Measurements from ENCODE around the gene MACF1.

MACF1 gene

DNA sequence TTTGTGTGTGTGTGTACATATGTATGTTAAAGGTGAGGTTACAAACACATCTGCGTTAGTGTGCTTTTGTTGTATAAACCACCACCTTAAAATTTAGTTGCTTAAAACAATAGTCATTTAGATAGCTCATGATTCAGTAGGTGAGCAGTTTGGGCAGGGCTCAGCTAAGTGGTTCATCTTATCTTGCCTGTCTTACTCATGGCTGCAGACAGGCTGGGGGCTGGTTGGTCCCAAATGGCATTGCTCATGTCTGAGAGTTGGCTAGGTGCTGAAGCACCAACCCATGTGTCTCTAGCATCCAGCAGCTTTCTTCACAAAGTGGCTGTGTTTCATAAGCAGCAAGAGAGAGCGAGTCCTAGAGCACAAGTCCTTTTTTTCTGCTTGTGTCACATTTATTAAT is 91.4 kb downstream of the MACF1 start:
- no peak for DNase-seq (ENCODE audit: low read depth in 2 of 2)

DNA sequence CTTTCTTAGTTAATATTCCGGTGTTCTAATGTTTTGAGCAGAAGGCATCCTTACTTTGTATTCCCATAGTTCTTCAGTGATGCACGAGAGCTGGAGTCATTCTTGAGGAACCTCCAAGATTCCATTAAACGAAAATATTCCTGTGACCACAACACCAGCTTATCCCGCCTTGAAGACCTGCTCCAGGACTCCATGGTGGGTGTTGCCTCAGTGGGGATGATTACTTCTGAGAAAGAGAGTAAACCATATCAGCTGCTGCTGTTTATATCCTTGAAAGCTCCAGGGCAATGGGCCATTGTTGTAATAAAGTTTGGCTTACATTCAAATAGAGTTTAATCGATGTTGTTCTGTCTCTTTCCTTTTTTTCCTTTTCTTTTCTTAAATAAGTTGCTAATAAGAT is 93.1 kb downstream of the MACF1 start:
- no peak for DNase-seq (ENCODE audit: low read depth in 2 of 2)

DNA sequence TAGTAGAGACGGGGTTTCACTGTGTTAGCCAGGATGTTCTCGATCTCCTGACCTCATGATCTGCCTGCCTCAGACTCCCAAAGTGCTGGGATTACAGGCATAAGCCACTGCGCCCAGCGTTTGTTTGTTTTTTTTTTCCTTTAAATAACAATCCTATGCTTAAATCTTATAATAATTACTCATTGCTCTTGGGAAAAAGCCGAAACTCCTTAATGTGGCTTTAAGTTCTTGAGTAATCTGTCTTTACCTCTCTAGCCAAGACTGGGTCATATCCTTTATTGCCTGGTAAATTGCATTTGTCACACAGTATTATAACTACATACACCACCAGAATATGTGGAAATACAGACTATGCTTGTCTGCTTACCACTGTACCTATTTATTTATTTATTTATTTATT is 97.1 kb downstream of the MACF1 start:
- DNase-seq (ENCODE audit: low read depth in 2 of 2): no peak

DNA sequence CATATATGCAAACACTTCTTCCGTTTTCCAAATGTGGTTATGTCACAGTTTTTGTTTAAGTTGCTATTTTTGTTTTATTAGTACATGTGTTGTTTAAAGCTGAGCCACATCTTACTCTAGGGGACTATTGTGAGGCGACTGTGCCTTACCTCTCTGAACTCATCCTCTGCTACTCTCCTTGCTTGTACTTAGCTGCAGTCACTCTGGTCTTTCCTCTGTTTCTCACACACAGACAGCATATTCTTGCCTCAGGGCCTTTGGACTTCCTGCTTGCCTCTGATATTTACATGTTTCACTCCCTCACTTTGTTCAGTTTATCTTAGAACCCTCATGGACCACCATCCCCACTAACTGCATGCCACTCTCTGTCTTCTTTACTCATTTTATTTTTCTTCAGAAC is 101.1 kb downstream of the MACF1 start:
- no peak for DNase-seq (ENCODE audit: low read depth in 2 of 2)

DNA sequence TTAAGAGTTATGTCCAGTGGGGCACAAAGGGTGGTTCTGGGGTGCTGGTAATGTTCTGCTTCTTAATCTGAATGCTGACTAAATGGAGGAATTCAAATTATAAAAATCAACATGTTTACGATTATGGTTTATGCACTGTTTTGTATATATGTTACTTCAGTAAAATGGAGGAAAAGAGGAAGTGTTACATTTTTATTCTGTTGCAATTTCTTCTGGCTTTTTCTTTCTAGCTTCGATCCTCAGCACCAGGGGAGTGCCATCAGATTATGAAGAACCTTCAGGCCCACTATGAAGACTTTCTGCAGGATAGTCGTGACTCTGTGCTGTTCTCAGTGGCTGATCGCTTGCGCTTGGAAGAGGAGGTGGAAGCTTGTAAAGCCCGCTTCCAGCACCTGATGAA is 105.5 kb downstream of the MACF1 start:
- DNase-seq (ENCODE audit: low read depth in 2 of 2): no peak

DNA sequence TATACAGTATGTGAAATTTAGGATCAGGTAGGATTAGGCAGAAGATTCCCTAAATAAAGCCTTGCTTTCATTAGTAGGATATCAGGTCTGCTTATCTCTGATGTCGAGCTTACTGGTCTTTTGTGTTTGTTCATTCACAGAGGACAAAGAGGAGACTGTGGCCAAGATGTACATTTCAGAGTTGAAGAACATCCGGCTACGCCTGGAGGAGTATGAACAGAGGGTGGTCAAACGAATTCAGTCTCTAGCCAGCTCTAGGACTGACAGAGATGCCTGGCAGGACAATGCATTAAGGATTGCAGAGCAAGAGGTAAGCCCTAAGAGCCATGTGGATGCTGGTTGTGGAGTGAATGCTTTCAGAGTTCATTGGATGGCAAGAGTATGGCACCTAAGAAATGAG is 106.2 kb downstream of the MACF1 start:
- DNase-seq (ENCODE audit: low read depth in 2 of 2): no peak

DNA sequence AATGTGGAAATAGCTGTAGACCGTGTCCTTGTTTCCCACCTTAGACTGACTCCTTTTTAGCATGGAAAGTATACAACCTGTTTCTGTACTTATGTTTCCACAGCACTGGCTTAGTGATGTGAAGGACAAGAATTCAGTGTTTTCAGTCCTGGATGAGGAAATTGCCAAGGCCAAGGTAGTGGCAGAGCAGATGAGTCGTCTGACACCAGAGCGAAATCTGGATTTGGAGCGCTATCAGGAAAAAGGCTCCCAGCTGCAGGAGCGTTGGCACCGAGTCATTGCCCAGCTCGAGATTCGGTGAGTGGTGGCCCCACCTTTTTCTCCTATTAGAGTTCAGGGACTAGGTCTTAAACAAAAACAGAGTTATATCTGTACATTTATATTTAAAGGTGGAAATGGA is 112.6 kb downstream of the MACF1 start:
- no peak for DNase-seq (ENCODE audit: low read depth in 2 of 2)

DNA sequence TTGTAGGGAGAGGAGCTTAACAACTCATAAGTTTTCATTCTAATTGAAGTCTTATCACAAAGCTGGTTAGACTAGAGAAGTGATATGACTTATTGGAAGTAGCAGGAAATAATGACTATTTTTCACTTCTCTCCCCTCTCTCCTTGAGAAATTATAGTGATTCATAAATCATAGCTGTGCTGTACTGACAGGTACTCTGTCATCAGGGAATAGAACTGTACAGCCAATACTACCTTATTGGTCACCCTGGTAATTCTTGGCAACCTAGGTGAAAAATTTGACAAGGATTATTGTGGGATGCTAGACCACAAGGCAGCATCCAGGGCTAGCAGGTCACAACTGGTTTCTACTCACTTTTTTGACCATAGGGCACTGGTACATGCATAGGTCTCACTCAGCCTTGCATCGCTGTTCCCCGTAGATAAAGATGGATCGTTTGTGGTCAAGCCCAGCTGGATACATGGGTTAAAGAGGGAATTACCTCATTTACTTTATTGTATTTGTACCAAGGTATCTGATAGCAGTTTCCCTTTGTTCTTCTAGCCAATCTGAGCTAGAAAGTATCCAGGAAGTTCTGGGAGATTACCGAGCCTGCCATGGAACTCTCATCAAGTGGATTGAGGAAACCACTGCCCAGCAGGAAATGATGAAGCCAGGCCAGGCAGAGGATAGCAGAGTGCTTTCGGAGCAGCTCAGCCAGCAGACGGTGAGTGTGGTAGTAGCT is 113.6 kb downstream of the MACF1 start:
- DNase-seq (ENCODE audit: low read depth in 2 of 2): no peak

DNA sequence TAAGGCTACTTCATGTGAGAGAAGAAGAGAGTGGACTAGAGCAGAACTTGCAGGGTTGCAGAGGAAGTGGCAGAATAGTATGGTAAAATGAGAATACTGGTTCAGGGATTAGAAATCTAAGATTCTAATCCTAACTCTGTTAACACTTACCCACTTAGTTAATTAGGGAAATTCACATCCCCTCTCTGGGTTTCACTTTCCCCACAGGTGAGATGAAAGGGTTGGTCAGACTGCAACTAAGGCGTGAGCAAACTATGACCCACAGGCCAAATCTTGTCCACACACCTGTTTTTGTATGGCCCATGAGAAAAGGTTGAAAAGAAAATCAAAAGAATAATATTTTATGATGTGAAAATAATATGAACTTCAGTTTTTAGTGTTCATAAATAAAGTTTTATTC is 117.5 kb downstream of the MACF1 start:
- no peak for DNase-seq (ENCODE audit: low read depth in 2 of 2)

DNA sequence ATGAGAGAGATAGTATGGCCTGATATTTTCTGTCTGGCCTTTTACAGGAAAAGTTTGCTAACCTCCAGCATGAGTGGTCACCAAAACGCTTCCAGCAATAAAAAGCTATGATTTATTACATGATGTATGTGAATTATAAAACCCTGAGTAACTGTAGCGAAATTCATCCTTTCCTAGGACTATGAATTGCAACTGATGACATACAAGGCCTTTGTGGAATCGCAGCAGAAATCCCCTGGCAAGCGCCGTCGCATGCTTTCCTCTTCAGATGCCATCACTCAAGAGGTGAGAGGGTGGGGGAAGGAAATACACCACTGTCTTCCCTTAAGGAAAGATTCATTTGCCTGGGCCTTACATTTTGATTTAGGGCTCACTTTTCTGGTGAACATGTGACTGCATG is 117.9 kb downstream of the MACF1 start:
- no peak for DNase-seq (ENCODE audit: low read depth in 2 of 2)

DNA sequence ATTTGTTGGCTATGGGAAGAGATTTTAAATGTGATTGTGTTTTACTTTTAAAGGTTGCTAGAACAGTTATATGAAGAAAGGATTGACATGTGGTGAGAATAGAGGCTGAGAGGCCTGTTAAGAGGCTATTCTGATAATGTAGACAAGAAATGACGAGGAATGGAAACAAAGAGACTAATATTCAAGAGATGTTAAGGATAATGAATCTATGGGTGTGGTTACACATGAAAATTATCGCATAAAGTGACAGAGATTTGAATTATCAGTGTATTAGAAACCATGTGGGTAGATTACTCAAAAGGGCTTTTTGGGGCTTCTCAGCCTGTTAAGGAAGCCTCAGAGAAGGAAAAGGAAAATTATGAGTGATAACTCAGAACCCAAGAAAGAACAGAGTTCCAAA is 120.4 kb downstream of the MACF1 start:
- no peak for DNase-seq (ENCODE audit: low read depth in 2 of 2)

DNA sequence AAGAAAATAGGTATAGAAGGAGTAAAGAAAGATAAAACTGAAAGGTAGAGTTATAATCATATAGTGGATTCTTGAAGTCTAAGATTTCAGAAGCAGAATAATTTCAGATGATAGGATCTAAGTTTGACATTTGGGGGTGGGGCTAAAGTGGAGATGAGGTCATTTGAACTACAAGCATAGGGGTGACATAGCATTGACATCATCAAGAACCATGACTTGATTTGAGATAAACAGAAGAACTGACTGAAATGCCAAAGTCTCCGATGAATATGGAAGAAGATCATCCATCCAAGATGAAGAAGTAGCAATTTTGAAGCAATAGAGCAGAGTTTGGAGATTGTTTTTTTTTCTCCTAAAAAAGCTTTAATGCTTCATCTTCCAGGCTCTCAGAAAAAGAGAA is 122.3 kb downstream of the MACF1 start:
- no peak for DNase-seq (ENCODE audit: low read depth in 2 of 2)

DNA sequence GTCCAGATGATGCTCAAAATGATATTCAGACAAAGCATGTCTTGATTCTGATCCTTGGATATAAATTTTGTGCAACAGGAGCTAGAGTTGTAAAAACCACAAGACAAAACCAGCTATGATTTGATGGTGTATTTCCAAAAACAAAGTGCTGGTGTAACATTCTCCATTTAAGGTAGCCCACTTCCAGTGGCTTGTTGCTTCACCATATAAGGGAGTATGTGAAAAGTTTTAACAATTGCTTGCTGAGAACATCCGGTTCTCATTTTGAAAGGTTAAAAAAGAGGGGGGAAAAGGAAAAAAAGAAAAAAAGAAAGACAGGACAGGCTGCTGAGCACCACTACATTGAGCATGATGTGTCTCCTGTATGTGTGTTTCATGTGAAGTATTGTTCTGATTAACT is 123.6 kb downstream of the MACF1 start:
- DNase-seq (ENCODE audit: low read depth in 2 of 2): no peak

DNA sequence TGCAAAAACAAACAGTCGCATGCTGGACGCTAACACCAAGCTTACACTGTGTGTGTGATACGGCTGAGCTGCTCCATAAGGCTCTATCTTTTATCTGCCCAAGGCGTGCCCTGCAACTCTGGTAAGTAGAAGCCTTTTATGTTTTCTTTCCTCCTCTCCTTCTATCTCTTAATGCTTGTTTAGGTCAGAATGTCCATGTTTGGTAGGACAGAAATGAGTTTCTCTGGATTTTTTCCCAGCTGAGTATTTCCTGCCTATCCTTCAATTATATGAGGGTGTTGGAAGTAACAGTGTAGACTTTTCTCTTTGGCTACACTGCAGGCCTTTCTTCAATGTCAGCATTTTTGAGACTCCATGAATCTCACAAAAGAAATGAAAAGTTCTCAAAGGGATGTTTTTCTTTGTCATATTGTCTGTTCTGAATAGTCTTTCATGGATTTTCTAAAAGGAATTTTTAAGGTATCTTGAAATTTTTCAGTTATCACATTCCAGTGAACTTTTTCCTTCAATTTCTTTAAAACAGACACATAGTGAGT is 124.2 kb downstream of the MACF1 start:
- DNase-seq (ENCODE audit: low read depth in 2 of 2): no peak

DNA sequence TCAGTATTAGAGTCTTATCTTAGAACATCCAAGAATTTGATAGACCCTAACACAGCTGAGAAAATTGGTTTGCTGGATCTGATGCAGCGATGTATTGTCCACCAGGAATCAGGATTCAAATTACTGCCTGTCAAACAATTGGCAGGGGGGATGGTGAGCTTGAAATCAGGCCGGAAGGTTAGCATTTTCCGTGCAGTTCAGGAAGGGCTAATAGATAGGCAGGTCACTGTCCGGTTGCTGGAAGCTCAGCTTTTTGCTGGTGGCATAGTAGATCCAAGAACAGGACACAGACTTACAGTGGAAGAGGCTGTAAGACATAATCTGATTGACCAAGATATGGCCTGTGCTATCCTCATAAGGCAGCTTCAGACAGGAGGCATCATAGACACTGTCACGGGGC is 127.2 kb downstream of the MACF1 start:
- no peak for DNase-seq (ENCODE audit: low read depth in 2 of 2)

DNA sequence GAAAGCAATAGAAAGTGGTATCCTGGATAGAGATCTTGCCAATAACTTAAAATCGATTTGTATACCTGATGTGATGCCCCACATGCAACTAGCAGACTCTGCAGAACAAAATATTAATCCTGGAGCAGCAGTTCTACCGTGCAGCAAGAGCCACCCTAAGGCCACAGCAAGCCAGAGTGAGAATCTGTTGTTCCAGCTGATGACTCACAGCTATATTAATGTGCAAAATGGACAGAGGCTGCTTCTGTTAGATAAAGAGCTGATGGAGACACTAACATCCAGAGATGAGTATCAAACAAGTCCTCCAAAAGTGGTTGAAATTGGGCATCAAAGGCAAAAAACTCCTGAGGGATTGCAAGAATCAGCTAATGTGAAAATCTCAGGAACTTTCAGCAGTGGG is 127.8 kb downstream of the MACF1 start:
- no peak for DNase-seq (ENCODE audit: low read depth in 2 of 2)

DNA sequence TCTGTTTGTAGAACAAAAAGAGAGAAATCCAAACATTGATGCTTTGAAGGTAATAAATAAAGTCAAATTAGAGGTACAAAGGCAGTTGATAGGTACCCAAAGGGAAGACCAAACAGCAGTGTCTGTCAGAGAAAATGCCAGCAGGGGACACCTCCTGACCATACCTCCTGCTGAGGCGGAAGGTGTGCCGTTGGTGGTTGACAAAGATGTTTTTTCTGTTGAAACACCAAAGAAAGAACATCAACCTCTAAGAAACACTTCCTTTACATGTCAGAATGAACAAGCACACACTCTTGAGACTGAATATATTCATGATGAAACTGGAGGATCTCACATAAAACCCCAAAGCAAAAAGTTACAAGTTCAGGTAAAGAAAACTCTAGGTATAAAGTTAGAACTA is 128.3 kb downstream of the MACF1 start:
- DNase-seq (ENCODE audit: low read depth in 2 of 2): no peak

DNA sequence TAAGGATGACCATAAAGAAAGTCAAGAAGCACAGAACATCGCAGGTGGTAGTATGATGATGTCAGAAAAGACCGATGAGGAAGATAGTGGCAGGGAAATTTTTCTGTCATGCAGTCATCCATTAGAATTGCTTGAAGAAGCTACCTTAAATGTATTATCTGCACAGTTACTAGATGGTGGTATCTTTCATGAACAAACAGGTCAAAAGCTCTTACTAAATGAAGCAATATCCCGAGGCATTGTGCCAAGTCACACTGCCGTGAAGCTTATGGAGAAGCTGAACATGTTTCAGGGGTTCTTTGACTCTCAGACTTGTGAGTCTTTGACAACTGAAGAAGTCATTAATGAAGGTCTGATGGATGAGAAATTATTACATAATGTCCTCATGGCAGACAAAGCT is 128.8 kb downstream of the MACF1 start:
- no peak for DNase-seq (ENCODE audit: low read depth in 2 of 2)

DNA sequence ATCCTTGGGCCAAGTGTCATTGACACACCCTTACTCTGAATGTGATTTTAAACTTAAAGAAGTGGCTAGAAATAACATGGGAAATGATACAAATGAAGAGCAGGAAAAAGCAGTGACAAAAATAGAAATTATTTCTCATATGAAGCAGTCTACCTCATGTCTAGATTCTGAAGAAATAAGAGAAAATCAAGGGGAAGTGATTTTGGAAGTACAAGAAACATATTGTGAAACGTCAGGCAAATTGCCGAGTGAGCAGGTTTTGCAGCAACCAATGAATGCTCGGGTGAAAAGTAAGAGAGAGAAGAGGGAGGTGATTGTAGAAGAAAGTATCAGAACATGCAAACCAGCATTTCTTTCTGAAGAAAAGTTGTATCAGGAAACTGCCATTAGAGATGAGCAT is 130.7 kb downstream of the MACF1 start:
- DNase-seq (ENCODE audit: low read depth in 2 of 2): no peak

DNA sequence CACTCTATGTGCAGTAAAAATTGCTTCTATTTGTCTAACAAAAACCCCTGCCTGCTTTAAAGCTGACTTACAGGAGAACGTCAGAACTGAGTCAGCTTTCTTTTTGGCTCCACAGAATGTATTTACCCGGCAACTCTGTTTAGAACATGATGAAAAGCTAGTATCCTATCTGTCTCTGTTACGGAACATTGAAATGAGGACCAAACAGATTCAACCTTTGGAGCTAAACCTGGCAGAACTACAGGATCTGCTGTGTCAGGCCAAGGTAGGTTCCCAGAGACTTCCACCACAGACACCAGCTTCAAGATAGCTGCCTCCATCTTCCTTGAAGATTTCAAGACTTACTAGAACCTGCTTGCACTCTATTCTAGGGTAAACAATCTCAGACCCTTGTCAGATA is 132.6 kb downstream of the MACF1 start:
- no peak for DNase-seq (ENCODE audit: low read depth in 2 of 2)

DNA sequence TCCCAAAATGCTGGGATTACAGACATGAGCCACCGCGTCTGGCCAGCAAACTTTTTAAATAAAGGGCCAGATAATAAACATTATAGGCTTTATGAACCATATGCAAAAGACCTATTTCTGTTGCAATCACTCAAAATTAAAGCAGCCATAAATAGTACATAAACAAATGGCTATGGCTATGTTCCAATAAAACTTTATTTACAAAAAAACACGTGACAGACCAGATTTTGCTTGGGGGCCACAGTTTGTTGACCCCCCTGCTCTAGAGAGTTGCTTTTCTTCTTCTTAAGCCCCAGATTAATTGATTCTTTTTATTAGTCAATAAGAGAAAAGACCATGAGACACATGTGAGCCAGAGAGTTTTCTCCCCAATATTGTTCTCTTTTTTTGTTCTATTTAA is 138.3 kb downstream of the MACF1 start:
- DNase-seq (ENCODE audit: low read depth in 2 of 2): no peak

DNA sequence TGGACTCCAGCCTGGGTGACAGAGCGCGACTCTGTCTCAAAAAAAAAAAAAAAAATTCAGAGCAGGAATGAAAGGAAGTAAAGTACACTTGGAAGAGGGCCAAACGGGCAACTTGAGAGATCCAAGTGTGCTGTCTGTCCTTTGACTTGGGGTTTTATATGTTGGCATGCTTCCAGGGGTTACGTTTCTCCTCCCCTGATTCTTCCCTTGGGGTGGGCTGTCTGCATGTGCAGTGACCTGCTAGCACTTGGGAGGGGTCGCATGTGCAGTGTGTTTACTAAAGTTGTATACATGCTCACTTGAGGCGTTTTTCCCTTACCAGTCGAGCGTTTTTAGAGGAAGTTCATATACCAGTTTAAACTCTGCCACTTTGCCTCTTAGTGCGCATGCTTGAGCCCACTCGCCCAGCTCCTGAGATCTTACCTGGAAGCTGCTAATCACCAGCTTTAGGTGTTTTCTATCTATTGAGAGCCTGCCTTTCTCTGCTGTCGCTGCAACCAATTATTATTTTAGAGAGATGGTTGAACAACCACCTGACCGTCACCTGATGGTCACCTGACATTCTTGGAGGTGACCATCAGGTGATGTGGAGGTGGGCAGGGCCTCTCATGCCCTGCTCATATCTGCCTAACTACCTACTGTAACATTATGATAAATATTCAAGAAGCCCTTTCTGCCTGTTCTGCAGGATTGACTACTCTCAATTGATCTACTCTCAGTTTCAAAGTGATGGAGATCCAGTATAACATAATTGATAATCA is 140.1 kb downstream of the MACF1 start:
- DNase-seq (ENCODE audit: low read depth in 2 of 2): no peak

DNA sequence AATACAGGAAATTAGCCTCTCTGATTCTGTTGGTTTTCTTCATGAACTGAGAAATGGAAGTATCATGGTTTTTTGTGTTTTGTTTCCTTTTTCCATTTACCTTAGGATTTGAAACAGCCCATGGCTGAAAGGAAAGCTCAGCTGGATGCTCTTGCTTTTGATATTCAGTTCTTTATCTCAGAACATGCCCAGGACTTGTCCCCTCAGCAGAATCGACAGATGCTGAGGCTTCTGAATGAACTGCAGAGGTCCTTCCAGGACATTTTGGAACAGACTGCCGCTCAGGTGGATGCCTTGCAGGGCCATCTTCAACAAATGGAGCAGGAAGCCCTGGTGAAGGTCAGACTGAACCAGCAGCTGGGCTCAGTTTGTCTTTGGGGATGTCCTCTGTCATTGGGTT is 142.4 kb downstream of the MACF1 start:
- no peak for DNase-seq (ENCODE audit: low read depth in 2 of 2)

Data from stimulated activated CD8-positive, alpha-beta memory T cell treated with anti-CD3 and anti-CD28 coated beads, Interleukin-7, amount 100 ng/mL, for 4 hours (primary cell).